ENCODE measurements around the gene YIPF6.
A peak's percentile ranks its signal among the peaks of the same experiment; 100 is the strongest.
"Not testable (repeated sequence)": the region's sequence is repeated elsewhere in the genome, so short reads cannot be mapped to it uniquely, and the experiment has no call there.

The YIPF6 gene

DNA sequence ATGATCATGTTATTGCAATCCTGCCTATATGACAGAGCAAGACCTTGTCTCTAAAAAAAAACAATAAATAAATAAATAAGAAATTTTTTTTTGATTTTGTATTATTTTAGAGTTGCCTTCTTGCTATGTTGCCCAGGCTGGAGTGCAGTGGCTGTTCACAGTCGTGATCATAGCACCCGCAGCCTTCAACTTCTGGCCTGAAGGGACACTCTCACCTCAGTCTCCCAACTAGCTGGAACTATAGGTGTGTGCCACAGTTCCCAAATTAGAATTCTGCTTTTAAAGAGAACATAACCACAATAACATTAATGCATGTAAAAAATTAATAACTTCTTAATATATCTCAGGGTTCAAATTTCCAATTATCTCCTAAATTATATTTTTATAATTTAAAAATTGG is 7.8 kb downstream of the YIPF6 start:
- DNase-seq (ENCODE audit: low read depth) = no peak

DNA sequence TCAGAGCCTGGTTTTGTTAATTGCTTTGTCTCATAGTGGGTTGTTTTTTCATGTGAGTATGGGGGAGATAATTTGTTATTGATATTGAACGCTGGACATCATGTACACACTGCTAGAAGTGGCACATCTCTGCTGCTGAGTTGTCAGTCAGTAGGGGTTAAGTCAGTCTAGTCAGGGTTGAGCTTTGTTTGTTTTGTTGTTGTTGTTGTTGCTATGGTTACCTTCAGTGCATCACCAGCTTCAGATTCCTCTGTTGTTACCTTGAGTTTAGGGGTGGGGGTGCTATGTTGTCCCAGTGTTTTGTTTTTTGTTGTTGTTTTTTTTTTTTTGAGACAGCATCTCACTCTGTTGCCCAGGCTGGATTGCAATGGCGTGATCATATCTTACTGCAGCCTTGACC is 9.9 kb downstream of the YIPF6 start:
- no peak for DNase-seq (ENCODE audit: low read depth)

- no peak for DNase-seq (ENCODE audit: low read depth)
Measured at GRCh38 chrX:68511255-68511654, 12.4 kb downstream of the YIPF6 start.

GRCh38 chrX:68524680-68525079 is 25.8 kb downstream of the YIPF6 start:
- DNase-seq (ENCODE audit: low read depth) = not testable (repeated sequence)

DNA sequence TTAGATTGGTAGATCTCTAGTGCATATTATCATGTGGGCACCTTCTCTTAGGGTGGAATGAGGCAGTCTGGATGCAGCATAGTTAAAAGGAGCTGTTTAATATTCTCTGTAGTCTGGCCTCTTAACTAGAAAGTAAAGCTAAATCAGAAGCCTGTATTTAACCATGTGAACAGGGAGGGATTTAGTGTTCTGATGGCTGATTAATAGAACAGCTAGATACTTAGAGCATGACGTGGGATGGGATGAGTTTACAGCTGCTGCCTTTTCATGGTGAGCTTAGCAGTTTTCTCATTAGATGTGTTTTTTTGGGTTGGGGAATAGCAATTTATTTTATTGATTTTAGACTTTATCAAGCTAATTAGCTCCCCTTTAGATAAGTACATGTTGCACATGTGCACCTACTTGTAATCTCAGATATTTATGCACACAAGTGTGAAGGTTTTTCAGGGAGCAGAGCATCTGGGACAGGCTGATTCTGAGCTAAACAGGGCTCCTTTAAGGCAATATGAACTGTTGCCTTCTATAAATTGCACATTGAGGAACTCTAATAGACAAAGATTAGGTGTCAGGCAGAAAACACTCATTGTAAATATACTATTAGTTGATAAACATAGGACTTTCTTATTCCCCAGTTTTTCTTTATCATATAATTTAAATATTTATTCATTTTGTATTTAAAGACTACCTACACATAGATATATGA is 34.1 kb downstream of the YIPF6 start:
- DNase-seq (ENCODE audit: low read depth) = no peak

DNA sequence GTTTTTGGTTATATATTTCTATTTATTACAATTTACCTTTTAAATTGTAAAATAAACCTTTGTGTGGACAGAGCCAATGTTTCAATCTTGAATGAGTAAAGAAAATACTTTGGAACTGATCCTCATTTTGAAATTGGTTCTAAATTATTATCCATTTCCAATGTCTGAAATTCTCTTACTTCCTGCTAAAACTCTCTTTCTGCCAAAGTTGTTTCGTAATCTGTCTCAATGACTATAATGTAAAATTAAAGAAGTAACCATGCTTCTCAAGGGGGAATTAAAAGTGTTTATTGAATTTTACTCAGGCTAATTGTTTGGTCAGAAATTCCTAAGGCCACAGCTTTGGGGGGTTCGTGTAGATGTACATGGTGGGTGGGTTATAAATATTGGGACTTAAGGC is 34.8 kb downstream of the YIPF6 start:
- DNase-seq (ENCODE audit: low read depth) = no peak

DNA sequence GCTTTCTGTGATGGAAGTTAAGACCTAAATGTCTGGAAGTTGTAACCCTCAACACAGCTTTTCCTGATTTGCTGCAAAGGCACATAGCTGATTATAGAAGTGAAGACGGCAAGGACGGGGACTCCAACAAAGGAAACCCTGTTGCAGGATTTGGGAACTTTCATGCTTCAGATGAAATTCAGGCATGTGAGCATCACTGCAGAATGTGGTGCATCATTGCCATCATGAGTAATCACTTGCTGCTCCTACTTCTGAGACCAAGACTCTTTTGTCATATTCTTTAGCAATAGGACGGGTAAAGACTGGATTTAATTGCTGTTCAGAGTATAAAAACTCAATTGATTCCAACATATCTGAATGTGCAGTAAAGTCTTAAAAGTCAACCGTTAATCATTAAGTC is 35.8 kb downstream of the YIPF6 start:
- DNase-seq (ENCODE audit: low read depth) = no peak

GRCh38 chrX:68536429-68536828 is 37.6 kb downstream of the YIPF6 start:
- DNase-seq (ENCODE audit: low read depth) = no peak

DNA sequence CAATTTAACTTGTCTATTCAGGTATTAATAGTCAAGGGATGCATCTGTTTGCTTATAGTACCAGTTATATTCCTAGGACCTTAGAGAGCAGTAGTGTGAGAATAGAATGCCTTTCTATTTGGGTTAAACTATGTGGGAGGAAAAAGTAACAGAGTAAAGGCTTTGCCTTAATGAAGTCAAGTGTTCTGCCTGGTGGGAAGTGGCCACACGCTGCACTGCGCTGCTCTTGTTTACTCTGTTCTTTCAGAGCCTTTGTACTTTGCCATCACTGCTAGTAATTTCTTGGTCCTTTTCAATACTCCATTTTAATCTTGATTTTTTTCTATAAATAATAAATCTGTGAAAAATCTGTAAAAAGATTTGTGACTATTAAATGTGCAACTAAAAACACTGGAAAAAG is 38.0 kb downstream of the YIPF6 start:
- no peak for DNase-seq (ENCODE audit: low read depth)

- DNase-seq (ENCODE audit: low read depth) = no peak
Measured at GRCh38 chrX:68550193-68550592, 51.3 kb downstream of the YIPF6 start.

DNA sequence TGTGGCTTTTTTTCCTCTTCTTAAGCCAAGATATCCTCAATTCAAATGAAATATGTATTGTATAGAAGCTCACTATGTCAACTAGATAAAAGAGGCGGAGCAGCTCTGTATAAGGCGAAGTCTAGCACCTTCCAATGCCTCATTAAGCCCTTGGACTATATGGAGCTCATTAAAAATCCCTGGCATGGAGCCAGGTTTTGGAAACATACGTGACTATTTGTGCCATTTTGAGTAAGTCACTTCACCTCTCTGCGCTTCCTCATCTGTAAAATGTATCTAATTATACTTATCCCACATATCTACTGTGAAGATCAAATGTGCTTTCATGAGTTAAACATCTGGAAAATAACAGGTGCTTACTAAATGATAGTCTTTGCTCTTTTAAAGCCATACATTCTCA is 57.2 kb downstream of the YIPF6 start:
- no peak for DNase-seq (ENCODE audit: low read depth)

DNA sequence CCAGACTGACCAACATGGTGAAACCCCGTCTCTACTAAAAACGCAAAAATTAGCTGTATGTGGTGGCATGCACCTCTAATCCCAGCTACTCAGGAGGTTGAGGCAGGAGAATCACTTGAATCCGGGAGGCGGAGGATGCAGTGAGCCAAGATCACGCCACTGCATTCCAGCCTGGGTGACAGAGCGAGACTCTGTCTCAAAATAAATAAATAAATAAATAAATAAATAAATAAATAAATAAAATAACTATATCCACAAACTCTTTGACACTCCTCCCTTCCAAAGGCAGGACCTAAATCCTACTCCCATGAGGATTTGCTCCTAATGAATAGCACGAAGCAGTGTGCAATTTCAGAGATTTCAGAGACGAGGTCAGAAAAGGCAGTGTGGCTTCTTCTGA is 58.3 kb downstream of the YIPF6 start:
- not testable (repeated sequence) for DNase-seq (ENCODE audit: low read depth)

DNA sequence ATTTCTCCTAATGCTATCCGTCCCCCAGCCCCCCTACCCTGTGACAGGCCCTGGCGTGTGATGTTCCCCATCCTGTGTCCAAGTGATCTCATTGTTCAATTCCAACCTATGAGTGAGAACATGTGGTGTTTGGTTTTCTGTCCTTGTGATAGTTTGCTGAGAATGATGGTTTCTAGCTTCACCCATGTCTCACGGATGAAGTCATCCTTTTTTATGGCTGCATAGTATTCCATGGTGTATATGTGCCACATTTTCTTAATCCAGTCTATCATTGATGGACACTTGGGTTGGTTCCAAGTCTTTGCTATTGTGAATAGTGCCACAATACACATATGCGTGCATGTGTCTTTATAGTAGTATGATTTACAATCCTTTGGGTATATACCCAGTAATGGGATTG is 61.1 kb downstream of the YIPF6 start:
- not testable (repeated sequence) for DNase-seq (ENCODE audit: low read depth)

- DNase-seq (ENCODE audit: low read depth) = no peak
Measured at GRCh38 chrX:68568136-68568535, 69.3 kb downstream of the YIPF6 start.

DNA sequence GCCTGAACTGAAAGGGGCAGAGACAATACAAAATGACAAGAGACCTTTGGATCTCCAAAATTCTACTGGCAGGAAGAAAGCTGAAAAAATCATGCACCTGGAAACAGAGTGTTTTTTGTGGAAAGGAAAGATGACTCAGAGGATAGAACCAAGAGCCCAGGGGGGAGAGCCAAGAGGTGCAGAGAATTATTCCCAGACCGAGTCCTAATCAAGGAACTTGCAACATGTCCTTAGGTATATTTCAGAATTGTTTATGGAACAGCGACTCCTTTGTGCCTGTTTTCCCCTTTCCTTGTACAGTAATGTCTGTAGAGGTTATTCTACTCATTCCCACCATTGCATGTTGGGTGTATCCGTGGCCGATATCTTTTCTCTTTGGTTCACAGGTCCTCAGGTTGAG is 71.7 kb downstream of the YIPF6 start:
- DNase-seq (ENCODE audit: low read depth) = no peak

DNA sequence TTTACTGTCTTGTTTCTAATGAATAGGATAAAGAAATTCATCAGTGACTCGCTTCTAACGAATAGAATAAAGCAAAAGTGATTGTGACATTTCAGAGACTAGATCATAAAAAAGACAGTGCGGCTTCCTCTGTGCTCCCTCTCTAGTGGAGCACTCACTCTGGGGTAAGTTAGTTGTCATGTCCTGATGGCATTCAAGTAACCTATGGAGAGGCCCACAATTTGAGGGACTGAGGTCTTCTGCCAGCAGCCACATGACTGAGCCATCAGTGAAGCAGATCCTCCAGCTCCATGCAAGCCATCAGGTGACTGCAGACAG is 72.4 kb downstream of the YIPF6 start:
- DNase-seq (ENCODE audit: low read depth) = no peak

- peak; percentile 1 for DNase-seq (ENCODE audit: low read depth)
Measured at GRCh38 chrX:68571610-68572311, 72.9 kb downstream of the YIPF6 start.

- DNase-seq (ENCODE audit: low read depth) = no peak
Measured at GRCh38 chrX:68574240-68574639, 75.4 kb downstream of the YIPF6 start.

DNA sequence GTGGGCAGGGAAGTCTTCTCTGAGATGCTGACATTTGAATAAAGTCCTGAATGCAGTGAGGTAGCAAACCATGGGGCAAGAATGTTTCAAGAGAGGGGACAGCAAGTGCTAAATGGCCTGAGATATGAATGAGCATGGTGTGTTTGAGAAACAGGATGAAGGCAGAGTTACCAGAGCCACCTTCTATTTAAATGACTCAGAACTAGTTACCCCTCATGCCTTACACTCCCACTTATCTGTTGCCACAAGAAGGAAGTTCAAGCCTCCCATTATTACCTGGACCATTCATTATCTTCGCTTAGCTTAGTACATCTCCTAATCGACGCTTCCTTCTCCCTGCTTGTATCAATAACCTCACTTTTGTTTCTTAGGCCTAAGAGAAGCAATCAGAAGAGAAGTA is 81.0 kb downstream of the YIPF6 start:
- no peak for DNase-seq (ENCODE audit: low read depth)

- DNase-seq (ENCODE audit: low read depth) = no peak
Measured at GRCh38 chrX:68584221-68584620, 85.4 kb downstream of the YIPF6 start.
